ENCODE measurements around the gene FOXJ2. TPM values are rescaled to one million over a fixed set of nuclear protein-coding genes. Genes with fewer than 3 reads are reported as not detected.

The FOXJ2 gene
- total RNA-seq, 1 donor from 2014 or later: 14.8 TPM

DNA sequence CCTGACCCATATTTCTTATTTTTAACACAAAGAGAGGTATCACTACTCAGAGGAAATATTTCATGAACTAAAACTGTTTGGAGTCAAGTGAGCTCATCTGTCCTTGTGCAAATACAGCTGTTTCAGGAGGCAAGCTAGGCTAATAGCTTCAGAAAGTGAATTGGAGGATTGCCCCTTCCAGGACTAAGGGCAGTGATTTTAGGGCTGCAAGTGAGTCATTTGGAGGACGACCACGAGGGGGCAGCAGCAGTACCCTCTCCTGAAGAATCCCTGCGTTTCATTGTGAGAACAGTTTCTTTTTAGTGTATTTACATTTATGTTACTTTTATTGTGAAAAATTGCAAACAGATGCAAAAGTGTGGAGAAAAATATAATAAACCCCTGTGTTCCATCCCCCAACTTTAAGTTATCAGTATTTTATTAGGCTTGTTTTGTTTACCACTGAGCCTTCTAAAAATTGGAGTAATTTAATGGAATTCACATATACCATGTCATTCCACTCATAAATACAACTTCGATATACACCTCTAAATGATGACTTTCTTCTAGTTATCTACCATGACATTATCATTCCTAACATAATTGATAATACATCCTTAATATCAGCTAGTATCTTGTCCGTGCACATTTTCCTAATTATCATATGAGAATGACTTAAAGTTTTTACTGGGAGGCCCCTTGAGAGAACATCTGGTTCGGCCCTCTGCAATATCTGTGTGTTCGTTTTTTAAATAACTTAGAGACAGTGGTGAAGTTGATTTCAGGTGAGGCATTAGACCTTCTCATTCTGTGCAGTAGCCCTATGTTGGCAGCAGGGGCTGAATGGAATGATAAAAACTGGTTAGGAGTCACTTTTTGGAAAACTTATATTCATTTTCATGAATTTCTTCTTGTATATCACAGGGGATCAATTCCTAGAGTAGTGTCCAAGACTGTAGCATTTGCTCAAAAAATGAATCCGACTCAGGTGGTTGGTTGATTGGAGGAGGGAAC is 13.7 kb downstream of the FOXJ2 start:
- TF ChIP-seq, protein P1, sequence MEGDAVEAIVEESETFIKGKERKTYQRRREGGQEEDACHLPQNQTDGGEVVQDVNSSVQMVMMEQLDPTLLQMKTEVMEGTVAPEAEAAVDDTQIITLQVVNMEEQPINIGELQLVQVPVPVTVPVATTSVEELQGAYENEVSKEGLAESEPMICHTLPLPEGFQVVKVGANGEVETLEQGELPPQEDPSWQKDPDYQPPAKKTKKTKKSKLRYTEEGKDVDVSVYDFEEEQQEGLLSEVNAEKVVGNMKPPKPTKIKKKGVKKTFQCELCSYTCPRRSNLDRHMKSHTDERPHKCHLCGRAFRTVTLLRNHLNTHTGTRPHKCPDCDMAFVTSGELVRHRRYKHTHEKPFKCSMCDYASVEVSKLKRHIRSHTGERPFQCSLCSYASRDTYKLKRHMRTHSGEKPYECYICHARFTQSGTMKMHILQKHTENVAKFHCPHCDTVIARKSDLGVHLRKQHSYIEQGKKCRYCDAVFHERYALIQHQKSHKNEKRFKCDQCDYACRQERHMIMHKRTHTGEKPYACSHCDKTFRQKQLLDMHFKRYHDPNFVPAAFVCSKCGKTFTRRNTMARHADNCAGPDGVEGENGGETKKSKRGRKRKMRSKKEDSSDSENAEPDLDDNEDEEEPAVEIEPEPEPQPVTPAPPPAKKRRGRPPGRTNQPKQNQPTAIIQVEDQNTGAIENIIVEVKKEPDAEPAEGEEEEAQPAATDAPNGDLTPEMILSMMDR (IDR thresholded peaks at IDR 0.05; ENCODE audit: insufficient read depth, low read length, poor library complexity, severe bottlenecking): peak; percentile 82
- no peaks in the 10 kb centered on the region for H3K27me3 ChIP-seq (ENCODE audit: control insufficient read depth, insufficient read depth, low read length)
- no peak overlapping the region for H3K4me3 ChIP-seq (ENCODE audit: low read depth, low read length)
- peaks cover 1% of the 10 kb centered on the region for H3K36me3 ChIP-seq (ENCODE audit: control insufficient read depth, insufficient read depth, low read length)
- DNase-seq (ENCODE audit: low read depth): no peak

DNA sequence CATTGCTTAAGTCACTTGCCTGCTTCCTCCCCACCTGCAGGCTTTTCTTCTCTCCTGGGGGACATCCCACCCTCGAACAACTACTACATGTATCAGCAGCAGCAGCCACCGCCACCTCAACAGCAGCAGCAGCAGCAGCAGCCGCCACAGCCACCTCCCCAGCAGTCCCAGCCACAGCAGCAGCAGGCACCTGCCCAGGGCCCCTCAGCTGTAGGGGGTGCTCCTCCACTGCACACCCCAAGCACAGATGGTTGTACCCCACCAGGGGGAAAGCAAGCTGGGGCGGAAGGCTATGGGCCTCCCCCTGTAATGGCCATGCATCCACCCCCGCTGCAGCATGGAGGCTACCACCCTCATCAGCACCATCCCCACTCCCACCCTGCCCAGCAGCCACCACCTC is 15.3 kb downstream of the FOXJ2 start:
- H3K4me3 ChIP-seq (ENCODE audit: low read depth, low read length): no peak overlapping the region
- peaks cover 1% of the 10 kb centered on the region for H3K36me3 ChIP-seq (ENCODE audit: control insufficient read depth, insufficient read depth, low read length)
- TF ChIP-seq, protein P1 (IDR thresholded peaks at IDR 0.05; ENCODE audit: insufficient read depth, low read length, poor library complexity, severe bottlenecking): no peak
- H3K27me3 ChIP-seq (ENCODE audit: control insufficient read depth, insufficient read depth, low read length): no peaks in the 10 kb centered on the region
- DNase-seq (ENCODE audit: low read depth): no peak

DNA sequence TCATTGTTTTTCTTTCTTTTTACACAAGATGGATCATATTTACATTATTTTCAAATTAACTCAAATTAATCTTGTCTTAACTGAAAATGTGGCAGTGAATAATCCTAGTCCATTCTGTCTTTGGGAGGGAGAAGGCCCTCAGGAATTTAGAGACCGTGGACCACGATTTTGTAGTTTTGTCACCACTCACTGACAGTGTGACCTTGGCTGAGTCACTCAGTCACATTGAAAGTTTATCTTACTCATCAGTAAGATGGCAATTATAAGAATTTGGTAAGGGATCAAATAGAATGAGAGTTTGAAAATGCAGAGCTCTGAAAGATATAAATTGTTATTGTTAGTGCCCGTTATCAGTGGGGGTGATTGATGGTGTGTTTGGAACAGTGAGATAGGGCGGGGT is 16.4 kb downstream of the FOXJ2 start:
- Histone ChIP-seq H3K4me3 (ENCODE audit: low read depth, low read length) (no peak overlapping the region), H3K27me3 (ENCODE audit: control insufficient read depth, insufficient read depth, low read length) (no peaks in the 10 kb centered on the region), H3K36me3 (ENCODE audit: control insufficient read depth, insufficient read depth, low read length) (no peaks in the 10 kb centered on the region)
- no peak for DNase-seq (ENCODE audit: low read depth)
- TF ChIP-seq, protein P1 (IDR thresholded peaks at IDR 0.05; ENCODE audit: insufficient read depth, low read length, poor library complexity, severe bottlenecking): no peak

DNA sequence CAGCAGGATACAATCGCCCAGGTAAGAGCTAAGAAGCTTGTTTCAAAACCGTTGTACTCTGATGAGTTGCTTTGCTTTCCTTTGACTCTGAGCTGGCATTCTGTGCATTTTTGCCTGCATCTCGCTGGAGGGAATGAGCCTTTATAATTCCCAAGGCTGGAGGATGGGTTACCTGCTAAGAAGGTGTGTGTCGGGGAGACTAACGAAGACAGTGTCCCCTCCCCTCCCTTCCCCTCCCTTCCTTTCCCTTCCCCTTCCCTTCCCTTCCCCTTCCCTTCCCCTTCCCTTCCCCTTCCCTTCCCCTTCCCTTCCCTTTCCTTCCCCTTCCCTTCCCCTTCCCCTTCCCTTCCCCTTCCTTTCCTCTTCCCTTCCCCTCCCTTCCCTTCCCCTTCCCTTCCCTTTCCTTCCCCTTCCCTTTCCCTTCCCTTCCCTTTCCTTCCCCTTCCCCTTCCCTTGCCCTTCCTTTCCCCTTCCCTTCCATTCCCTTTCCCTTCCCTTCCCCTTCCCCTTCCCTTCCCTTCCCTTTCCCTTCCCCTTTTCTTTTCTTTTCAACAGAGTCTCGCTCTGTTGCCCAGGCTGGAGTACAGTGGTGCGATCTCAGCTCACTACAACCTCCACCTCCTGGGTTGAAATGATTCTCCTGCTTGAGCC is 18.2 kb downstream of the FOXJ2 start:
- H3K4me3 ChIP-seq (ENCODE audit: low read depth, low read length): no peak overlapping the region
- TF ChIP-seq, protein P1 (IDR thresholded peaks at IDR 0.05; ENCODE audit: insufficient read depth, low read length, poor library complexity, severe bottlenecking): no peak
- no peaks in the 10 kb centered on the region for H3K27me3 ChIP-seq (ENCODE audit: control insufficient read depth, insufficient read depth, low read length)
- DNase-seq (ENCODE audit: low read depth): no peak
- peaks cover 4% of the 10 kb centered on the region for H3K36me3 ChIP-seq (ENCODE audit: control insufficient read depth, insufficient read depth, low read length)

DNA sequence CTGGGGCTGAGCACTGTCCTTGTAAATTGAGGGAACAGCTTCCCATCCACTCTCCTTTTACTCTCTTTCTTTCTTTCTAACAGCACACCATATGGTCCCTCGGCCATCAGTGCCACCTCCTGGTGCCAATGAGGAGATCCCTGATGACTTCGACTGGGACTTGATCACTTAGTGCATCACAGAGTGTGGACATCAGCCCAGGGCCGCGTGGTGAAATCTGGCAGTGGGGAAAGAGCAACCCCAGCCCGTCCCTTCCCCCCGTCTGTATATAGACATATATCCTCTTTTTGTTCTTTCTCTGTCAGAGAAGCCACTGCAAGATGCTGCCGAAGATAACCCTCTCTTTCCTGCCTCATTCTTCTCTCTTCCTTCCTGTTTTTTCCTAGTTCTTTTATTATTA is 20.2 kb downstream of the FOXJ2 start:
- Histone ChIP-seq H3K36me3 (ENCODE audit: control insufficient read depth, insufficient read depth, low read length) (peaks cover 4% of the 10 kb centered on the region), H3K4me3 (ENCODE audit: low read depth, low read length) (no peak overlapping the region), H3K27me3 (ENCODE audit: control insufficient read depth, insufficient read depth, low read length) (no peaks in the 10 kb centered on the region)
- DNase-seq (ENCODE audit: low read depth): no peak
- TF ChIP-seq, protein P1 (IDR thresholded peaks at IDR 0.05; ENCODE audit: insufficient read depth, low read length, poor library complexity, severe bottlenecking): no peak
